Choroid plexus epithelial cell (primary cell): ENCODE results near the gene ZFP64.
A peak's percentile ranks its signal among the peaks of the same experiment; 100 is the strongest.

Experiments used
- DNase-seq: peaks from one replicate; pipeline ENCODE4 v3.0.0-alpha.2; 2010; ENCODE audit warnings: low read depth
- H3K4me3 ChIP-seq: 2 replicates; pipeline ENCODE4 v1.5.1; 2011; ENCODE audit warnings: low read depth, mild to moderate bottlenecking, control low read depth, low read length, moderate library complexity
- TF ChIP-seq, protein P1 (sequence below): conservative IDR thresholded peaks from 2 replicates; pipeline ENCODE4 v1.5.1; 2011; ENCODE audit warnings: low read depth, mild to moderate bottlenecking, control low read depth, inconsistent platforms, low read length, moderate library complexity

Gene ZFP64

DNA sequence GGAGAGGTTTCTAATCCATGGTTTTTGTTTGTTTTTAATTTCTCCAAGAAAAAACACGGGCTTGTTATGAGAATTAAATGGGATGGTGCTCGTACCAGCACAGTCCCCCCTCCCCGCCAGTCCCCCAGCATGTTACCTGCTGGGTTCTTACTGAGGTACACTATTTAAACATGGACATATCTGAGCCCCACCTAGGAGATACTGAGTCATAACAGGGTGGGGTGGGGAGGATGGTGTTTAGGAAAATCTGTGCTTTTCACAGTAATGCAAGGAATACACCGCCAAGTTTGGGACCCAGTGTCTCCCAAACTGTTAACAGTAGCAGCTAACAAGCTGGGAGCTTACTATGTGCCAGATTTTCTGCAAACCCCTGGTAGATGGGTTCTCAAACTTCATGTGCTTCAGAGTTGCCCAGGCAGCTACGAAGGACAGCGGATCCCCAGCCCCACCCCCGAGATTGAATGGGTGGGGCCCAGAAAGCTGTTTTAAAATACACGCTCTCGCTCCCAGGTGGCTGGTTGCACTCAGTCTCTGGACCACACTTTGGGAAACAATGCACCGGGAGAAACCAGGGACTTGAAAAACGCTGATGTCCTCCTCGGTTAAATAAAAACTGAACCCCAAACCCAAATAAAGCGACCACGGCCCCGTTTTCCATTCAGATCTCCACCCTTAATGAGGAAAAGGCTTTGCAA lies 995 bp downstream of the ZFP64 start:
- TF ChIP-seq, protein P1, sequence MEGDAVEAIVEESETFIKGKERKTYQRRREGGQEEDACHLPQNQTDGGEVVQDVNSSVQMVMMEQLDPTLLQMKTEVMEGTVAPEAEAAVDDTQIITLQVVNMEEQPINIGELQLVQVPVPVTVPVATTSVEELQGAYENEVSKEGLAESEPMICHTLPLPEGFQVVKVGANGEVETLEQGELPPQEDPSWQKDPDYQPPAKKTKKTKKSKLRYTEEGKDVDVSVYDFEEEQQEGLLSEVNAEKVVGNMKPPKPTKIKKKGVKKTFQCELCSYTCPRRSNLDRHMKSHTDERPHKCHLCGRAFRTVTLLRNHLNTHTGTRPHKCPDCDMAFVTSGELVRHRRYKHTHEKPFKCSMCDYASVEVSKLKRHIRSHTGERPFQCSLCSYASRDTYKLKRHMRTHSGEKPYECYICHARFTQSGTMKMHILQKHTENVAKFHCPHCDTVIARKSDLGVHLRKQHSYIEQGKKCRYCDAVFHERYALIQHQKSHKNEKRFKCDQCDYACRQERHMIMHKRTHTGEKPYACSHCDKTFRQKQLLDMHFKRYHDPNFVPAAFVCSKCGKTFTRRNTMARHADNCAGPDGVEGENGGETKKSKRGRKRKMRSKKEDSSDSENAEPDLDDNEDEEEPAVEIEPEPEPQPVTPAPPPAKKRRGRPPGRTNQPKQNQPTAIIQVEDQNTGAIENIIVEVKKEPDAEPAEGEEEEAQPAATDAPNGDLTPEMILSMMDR = no peak
- DNase-seq = peak; percentile 40

DNA sequence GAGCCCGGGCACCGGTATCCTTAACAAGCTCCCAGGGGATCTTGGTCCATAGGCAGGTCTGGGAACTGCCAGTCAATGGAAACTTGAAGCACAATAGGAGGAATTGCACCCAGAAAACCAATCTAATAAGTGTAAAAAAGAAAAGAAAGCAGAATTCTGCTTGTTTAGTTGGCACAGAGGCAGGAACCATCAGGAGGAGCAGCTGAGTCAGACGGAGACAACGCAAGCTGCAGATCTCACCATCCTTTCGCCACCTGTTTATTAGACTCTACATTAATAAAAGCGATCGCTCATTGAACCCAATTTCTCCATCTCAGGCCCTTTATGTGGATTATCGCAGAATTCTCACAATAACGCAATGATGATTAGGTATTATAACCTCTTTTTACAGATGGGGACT lies 9.8 kb downstream of the ZFP64 start:
- TF ChIP-seq, protein P1 = no peak
- H3K4me3 ChIP-seq = no peak overlapping the region
- no peak for DNase-seq

More for the DNA sequence above, 995 bp downstream of the ZFP64 start:
- peak overlapping the region; percentile 88 for H3K4me3 ChIP-seq

DNA sequence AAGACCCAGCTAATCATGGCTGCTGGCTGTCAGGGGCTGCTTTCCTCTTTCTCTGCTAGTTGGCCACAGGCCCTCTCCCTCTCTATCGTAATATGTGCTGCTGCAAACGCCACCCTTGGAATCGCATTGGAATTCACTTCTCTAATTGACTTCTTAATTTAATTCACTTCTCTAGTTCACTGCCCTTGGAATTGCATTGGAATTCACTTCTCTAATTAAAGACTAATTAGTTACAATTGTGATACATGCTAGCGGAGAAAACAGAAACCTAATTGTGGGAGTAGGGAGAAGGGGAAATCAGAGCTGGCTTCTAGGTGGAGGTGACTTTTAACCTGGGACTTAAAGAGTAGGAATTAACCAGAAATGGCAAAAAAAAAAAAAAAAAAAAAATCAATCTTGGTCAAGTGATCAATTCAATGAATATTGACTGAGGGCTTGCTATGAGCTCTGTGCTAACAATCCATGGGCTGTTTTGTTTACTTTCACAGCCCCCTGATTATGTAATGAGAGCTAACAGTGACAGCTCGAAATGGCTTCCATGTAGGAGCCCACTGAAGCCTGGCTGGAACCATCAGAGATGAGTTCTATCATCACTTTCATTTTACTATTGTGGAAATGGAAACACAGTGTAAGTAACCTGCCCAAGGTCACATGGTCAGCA lies 11.3 kb downstream of the ZFP64 start:
- no peak for DNase-seq
- TF ChIP-seq, protein P1 = no peak
- no peak overlapping the region for H3K4me3 ChIP-seq

DNA sequence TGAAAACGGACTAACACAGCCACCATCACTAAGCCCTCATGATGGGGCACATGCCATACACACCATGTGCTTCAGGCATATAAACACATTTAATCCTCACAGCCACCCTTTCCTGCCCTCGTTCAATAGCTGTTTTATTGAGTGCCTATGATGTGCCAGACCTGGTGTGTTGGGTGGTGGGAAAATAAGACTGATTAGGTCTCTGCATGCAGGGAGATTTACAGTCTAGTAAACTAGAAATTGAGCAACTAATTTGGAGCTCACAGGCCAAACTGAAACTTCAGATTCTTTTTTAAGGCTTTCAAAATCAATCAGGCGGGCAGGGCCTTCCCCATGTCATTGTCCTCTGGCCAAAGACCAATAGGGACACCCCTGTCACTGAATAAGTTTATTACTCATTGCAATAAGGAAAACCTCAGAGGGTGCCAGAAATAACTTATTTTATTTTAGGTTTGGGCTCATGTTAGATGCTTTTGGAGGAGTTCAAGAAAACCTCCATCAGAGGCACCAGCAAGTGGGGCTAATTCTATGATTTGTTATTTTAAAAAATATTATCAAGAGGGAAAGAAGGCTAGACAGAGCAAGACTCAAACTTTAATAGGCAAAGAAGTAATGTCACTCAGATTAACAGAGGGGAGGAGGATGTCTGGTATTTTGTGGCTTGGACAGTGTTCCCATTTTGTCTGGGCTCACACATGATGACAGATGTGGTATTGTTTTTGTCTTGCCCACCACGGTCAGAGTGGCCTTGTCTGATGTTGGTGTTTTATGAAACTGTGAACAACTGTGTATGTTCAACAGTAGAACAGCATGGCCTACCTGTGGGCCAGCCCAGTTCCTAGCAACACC lies 12.0 kb downstream of the ZFP64 start:
- no peak overlapping the region for H3K4me3 ChIP-seq
- TF ChIP-seq, protein P1 = no peak
- no peak for DNase-seq

DNA sequence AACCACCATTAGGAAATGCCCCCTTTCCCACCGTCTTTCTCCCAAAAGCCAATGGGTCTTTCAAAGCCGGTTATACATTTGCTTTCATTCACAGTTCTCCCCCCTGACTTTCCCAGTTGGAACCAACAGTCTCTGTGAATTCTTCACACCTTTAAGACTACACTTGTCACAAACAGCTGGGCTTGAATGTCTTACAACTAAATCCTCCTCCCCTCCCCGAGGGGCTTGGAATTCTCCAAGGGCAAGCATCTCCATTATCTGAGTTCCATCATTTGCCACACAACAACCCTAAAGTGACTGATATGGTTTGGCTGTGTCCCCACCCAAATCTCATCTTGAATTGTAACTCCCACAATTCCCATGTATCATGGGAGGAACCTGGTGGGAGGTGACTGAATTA lies 12.9 kb downstream of the ZFP64 start:
- H3K4me3 ChIP-seq = no peak overlapping the region
- TF ChIP-seq, protein P1 = no peak
- no peak for DNase-seq

DNA sequence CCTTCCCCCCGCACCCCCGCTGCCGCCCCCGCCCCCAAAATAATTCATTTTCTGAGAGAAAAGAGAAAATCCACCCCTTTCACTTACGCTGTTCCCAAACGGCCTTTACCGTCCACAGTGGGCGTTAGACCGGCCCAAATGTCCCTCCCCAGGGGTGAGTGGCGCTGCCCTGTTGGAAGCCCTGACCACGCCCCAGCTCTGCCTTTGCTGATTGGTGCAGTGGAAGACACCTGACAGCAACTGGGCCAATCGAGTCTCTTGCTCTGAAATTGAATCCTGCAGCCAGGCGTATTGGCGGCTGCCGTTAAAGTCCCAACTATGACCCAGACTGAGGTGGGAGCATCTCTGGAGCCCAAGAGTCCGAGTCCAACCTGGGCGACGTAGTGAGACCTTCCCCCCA lies 15.7 kb downstream of the ZFP64 start:
- TF ChIP-seq, protein P1 = no peak
- DNase-seq = no peak
- H3K4me3 ChIP-seq = no peak overlapping the region
